Activated effector memory CD4-positive, alpha-beta T cell treated with anti-CD3 and anti-CD28 coated beads, Interleukin-2, amount 50 U/mL, for 16 hours (primary cell): ENCODE results near the gene MPEG1.
A peak's percentile ranks its signal among the peaks of the same experiment; 100 is the strongest.

ENCODE experiments used
- DNase-seq: peaks from one replicate; pipeline ENCODE4 v3.0.0-alpha.2; 2020

The MPEG1 gene

DNA sequence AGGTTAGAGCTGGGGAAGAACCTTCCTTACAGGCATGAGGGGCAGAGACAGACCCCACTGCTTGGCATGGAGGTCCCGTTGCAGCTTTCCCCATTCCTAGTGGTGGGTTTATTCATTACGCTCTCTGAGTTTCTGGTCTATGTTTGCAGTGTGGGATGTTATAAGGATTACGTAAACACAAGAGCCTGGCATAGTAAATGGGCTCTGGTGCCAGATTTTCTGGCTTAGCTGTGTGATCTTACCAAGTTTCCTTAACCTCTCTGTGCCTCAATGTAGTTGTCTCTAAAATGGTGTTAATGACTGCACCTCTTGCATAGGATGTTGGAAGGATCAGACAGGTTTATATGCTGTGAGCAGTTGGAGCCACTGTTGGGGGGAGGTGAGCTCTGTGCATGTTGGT, 25.7 kb downstream of the MPEG1 start:
- no peak for DNase-seq

GRCh38 chr11:59186130-59186594, 26.6 kb downstream of the MPEG1 start:
- DNase-seq, result peak; percentile 83

DNA sequence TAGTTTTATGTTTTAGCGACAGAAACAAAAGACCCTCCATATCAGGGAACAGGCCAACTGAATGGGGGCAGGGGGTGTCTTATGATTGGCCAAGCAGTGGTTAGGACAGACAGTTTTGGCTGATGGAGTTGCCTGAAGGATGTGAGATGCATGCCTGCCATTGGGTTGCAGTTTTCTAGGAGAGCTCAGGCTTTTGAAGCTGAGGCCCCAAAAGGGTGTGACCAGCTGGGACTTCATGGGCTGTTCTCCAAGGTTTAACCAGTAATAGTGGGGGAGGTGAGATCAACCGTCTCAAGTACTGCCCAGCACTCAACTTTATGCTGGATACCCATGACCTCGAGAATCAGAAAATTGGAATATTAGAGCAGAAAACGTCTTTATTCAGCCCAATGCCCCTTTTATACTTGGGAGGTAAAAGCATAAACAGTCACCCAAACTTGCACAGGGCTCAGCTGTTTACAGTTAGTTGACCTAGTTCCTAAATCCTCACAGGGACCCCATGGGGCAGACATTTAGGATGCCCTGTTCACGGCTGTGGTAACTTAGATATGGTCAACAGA, 27.3 kb downstream of the MPEG1 start:
- DNase-seq, result no peak

- no peak for DNase-seq
Observed at GRCh38 chr11:59184691-59185339, 27.9 kb downstream of the MPEG1 start.

GRCh38 chr11:59183771-59184170, 29.0 kb downstream of the MPEG1 start:
- DNase-seq, result no peak

- DNase-seq, result no peak
Observed at GRCh38 chr11:59182457-59183151, 30.1 kb downstream of the MPEG1 start.

DNA sequence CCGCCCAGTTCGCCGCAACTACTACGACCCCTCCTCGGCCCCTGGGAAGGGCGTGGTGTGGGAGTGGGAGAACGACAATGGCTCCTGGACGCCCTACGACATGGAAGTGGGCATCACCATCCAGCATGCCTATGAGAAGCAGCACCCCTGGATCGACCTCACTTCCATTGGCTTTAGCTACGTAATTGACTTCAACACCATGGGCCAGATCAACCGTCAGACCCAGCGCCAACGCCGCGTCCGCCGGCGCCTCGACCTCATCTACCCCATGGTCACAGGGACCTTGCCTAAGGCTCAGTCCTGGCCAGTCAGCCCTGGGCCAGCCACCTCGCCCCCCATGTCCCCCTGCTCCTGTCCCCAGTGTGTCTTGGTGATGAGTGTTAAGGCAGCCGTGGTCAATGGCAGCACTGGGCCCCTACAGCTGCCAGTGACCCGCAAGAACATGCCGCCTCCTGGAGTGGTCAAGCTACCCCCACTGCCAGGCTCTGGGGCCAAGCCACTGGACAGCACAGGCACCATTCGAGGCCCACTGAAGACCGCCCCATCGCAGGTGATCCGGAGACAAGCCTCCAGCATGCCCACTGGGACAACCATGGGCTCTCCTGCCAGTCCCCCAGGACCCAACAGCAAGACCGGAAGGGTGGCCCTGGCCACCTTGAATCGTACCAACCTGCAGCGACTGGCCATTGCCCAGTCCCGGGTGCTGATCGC, 30.8 kb downstream of the MPEG1 start:
- DNase-seq, result no peak

DNA sequence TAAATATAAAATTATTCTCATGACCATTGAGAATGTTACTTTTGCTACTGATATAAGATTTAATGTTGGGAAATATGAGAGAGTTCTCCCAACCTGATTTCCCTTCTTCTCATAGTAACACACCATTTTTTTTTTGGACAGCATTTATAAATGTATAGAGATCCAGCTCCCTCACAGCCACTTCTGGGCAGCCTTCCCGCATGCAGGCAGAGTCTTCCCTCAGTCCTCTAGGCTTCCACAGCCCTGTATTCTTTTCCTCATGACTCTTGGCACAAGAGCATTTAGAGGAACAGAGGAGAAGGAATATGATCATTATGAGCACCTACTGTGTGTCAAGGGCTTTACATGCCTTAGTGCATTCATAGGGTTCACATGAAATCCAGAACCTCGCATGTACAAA, 31.8 kb downstream of the MPEG1 start:
- DNase-seq, result no peak

DNA sequence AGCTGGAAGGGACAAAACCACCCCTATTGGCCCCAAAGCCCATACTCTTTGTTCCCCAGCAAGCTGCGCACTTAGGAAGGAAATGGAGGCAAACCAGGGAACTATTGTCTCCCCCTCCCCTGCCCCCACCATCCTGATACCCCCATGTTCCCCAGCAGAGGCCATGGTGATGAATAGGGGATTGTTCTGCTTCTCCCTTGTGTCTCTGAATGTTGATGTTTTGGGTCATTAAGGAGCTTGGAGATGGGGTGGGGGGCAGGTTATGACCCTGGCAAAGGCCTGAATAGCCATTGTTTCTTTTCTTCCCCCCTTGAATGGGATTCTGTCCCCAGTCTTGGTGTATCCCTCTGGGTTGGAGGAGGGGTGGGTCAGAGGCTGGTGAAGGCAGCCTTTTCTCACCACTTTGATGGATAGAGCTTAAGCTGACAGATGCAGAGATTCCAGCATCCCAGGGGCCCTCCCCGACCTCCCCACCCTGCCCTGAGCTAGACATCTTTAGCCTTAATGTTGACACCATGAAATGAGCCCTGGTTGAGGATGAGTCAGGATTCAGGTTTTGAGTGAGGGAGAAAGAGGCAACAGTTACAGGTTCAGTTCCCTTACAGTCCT, 32.5 kb downstream of the MPEG1 start:
- no peak for DNase-seq

DNA sequence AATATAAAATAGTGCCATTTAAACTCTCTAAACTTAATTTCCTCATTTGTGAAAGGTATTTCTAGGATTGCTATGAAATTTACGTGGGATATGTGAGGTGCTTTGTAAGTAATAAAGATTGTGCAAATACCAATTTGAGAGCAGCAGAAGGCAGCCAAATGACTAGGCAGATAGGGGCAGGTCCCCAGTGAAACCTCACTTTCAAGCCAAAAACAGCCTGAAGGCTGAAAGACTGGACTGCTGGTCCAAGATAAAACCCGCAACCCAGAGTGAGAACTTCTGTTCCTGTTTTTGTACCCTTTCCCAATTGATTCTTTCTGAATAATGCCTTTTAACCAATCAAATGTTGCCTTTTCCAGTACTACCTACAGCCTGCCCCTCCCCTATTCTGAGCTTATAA, 33.6 kb downstream of the MPEG1 start:
- no peak for DNase-seq

DNA sequence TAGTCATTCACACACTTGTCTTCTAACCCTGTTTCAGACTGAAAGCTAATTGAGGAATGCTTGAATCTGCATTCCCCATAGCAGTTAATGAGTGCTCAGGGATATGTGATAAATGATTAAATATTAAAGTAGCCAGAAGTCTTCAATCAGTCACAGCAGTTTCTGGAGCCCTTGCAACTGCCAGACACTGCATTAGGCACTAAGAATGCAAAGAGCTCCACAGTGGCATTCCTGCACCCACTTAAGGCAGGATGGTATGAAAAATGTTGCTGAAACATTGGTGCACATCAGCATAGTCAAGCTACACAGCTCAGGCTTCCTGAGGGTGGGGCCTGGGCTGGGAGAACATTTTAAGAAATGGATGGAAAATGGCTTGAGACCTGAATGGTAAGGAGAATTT, 34.3 kb downstream of the MPEG1 start:
- DNase-seq, result no peak

GRCh38 chr11:59176330-59176729, 36.4 kb downstream of the MPEG1 start:
- DNase-seq, result no peak

DNA sequence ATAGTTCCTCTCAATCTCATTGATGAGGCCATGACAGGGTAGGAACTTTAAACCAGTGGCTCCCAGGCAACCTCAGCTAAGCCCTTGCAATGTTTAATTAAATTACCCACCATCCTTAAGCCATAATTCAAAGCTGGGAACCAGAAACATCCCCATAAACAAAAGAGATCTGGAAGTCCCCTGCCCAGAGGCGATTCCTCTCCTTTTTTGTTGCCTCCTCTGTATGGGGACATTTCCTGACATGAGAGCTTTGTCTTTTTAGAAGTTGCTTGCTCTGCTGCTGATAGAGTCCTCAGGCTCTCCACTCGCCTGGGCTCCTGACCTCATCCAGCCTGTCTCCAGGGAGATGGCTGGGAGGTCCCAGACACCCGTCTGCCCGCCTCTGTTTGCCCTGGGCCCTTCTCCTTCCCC, 37.6 kb downstream of the MPEG1 start:
- no peak for DNase-seq

- DNase-seq, result no peak
Observed at GRCh38 chr11:59174664-59175033, 38.1 kb downstream of the MPEG1 start.

DNA sequence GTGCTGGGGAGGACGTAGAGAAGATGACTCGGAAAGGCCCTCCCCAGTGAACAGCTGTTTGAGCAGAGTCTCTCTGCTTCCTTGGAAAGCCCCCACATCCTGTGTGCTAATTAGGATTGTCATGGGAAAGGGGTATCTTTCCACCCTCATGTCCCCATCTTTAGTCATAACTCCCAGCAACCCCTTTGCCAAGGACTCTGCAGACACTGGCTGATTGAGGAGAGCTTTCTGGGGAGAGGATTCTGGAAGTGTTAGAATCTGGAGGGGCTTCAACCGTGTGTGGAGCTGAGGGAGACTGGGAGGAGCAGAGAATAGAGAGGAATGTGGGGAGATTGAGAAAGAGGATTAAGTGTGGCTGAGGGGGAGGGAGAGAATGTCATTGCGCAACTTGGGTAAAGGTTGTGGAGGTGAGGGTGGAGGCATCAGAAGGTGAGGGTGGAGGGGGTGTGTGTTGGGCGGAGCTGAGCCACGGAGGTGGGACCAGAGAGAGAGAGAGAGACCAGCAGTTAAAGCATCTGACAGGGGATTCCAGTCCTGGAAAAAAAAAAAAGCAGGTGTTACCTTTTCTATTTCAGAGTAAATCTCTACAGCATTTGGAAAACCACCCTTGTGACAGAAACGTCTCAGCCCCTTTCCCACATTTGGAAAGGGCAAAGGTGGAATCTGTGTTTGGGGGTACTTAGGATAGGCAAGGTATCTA, 38.6 kb downstream of the MPEG1 start:
- no peak for DNase-seq

DNA sequence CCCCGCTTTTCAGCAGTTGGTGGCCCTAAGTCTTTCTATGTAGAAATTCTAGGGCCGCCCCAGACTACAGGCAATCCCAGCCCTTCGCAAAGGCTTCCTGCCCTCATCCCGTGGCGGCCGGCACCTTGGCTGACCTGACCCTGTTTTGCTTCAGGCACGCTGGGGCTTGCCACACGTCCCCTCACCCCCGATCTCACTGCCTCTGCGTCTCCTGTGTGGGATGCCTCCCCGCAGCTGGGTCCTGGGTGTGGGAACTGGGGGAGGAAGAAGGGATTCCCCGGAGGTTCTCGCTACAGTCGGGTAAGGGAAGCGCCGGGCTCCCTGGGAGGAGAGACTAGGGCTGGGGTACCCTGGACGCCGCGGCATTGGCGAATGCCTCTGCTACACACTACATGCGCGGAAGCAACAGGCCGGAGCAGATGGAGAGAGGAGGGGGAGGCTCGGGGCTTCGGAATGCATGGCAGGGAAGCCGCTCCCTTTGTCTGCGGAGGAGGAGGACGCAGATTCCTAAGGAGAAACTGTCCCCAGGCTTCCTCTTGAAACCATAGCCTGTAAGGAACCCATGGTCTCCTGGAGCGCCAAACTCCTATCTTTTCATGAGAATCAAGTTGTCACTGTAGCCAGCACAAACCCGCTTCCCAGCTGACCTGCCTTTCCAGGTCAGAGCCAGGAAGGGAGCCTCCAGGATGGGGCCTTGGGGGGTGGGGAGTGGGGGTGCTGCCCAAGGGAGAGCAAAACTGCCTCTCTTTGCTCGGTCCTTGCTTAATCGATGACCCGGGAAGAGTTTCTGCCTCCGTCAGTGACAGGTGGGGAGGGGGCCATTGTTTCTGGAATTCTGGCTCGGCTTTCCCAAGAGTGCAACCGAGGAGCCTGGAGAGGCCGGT, 39.4 kb downstream of the MPEG1 start:
- no peak for DNase-seq

DNA sequence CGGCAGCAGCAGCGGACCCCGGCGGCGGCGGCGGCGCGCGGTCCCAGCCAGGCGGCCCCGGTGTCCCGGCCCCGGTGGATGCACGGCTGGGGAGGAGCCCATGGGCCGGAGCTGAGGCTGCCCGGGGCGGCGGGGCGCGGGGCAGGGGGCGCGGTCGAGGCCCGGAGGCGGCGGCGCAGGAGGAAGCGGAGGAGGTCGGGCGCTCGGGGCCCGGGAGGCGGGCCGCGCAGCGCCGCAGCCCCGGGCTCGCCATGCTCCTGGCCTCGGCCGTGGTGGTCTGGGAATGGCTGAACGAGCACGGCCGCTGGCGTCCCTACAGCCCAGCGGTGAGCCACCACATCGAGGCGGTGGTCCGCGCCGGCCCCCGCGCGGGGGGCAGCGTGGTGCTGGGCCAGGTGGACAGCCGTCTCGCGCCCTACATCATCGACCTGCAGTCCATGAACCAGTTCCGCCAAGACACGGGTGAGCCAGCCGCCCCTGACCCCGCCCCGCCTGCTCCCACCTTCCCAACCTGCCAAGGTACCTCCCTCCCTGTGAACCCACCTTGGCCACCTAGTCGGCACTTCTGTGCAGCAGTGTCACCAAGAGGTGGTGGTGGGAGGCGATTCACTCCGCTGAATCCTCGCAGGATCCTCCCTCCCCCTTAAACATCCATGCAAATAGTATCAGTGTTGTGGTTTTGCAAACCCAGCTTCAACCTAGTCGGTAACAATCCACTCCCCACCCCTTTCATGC, 40.2 kb downstream of the MPEG1 start:
- DNase-seq, result peak; percentile 72

- DNase-seq, result peak; percentile 96
Observed at GRCh38 chr11:59171508-59172322, 41.0 kb downstream of the MPEG1 start, which contains the start of gene DTX4. Gene DTX4 (plus strand): TSS chr11:59172132. CDS start chr11:59172596, 464 bp downstream.

DNA sequence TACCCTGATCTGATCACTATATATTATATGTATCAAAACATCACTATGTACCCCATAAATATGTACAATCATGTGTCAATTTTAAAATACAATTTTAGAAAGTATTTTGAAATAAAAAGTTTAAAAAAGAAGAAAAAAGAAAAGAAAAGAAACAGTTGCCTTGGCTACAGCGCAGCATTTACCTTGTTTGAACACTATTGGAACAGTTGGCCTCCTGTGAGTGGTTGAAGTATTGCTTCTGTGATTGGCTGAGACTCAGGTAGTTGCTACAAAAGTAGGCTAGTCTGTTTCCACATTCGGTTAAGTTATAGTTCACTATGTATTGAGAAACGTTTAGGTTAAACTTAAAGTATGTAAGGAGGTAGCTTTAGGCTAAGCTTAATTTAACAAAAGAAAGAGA, 48.7 kb downstream of the MPEG1 start:
- no peak for DNase-seq
